H9 (cell line): ENCODE results near the gene KCNK16. TPM values are rescaled to one million over a fixed set of nuclear protein-coding genes. Genes with fewer than 3 reads are reported as not detected.

Source experiments
- DNase-seq: peaks from one replicate; pipeline ENCODE4 v3.0.0-alpha.2; 2017
- H2AFZ ChIP-seq: one replicate; pipeline ENCODE4 v1.6.1; 2013; ENCODE audit warnings: mild to moderate bottlenecking, low read length, control low read depth, moderate library complexity
- H2AK5ac ChIP-seq: 2 replicates; pipeline ENCODE4 v1.6.1; 2013; ENCODE audit warnings: low read length, control low read depth, mixed read lengths; ENCODE audit not compliant: insufficient read length
- H2BK120ac ChIP-seq: one replicate; pipeline ENCODE4 v1.6.1; 2013; ENCODE audit warnings: low read depth, mild to moderate bottlenecking, low read length, control low read depth, inconsistent platforms; ENCODE audit not compliant: poor library complexity, severe bottlenecking
- H2BK12ac ChIP-seq: 2 replicates; pipeline ENCODE4 v1.6.1; 2013; ENCODE audit warnings: low read length, control low read depth, mixed read lengths, low read depth; ENCODE audit not compliant: insufficient read length
- H2BK15ac ChIP-seq: 2 replicates; pipeline ENCODE4 v1.6.1; 2013; ENCODE audit warnings: low read depth, low read length, control low read depth
- H2BK20ac ChIP-seq: one replicate; pipeline ENCODE4 v1.6.1; 2013; ENCODE audit warnings: low read depth, mild to moderate bottlenecking, low read length, control low read depth, inconsistent platforms; ENCODE audit not compliant: poor library complexity, severe bottlenecking
- H2BK5ac ChIP-seq: 2 replicates; pipeline ENCODE4 v1.6.1; 2013; ENCODE audit warnings: low read length, control low read depth, mixed read lengths; ENCODE audit not compliant: insufficient read length
- H3K14ac ChIP-seq: 2 replicates; pipeline ENCODE4 v1.6.1; 2013; ENCODE audit warnings: low read length, control low read depth; ENCODE audit not compliant: insufficient read depth
- H3K18ac ChIP-seq: 2 replicates; pipeline ENCODE4 v1.6.1; 2013; ENCODE audit warnings: low read depth, mild to moderate bottlenecking, mixed read lengths, low read length, control low read depth; ENCODE audit not compliant: insufficient read length
- H3K23ac ChIP-seq: 2 replicates; pipeline ENCODE4 v1.6.1; 2013; ENCODE audit warnings: low read length, control low read depth, mixed read lengths, low read depth; ENCODE audit not compliant: insufficient read length
- H3K23me2 ChIP-seq: 2 replicates; pipeline ENCODE4 v1.6.1; 2013; ENCODE audit warnings: low read depth, mild to moderate bottlenecking, mixed read lengths, low read length, control low read depth; ENCODE audit not compliant: insufficient read length, poor library complexity, severe bottlenecking
- H3K27ac ChIP-seq: 2 replicates; pipeline ENCODE4 v1.5.1; 2013; ENCODE audit warnings: low read length, control low read depth, mixed read lengths, low read depth; ENCODE audit not compliant: insufficient read length
- H3K27me3 ChIP-seq: 2 replicates; pipeline ENCODE4 v1.6.1; 2013; ENCODE audit warnings: low read length, control low read depth, inconsistent platforms; ENCODE audit not compliant: insufficient read depth
- H3K4ac ChIP-seq: 2 replicates; pipeline ENCODE4 v1.6.1; 2013; ENCODE audit warnings: low read depth, mild to moderate bottlenecking, control low read depth, inconsistent platforms, low read length, moderate library complexity
- H3K4me1 ChIP-seq: 2 replicates; pipeline ENCODE4 v1.6.1; 2013; ENCODE audit warnings: low read length, control low read depth, inconsistent platforms; ENCODE audit not compliant: insufficient read depth
- H3K4me2 ChIP-seq: 2 replicates; pipeline ENCODE4 v1.6.1; 2013; ENCODE audit warnings: low read length, control low read depth, mixed read lengths; ENCODE audit not compliant: insufficient read length, insufficient read depth
- H3K56ac ChIP-seq: 2 replicates; pipeline ENCODE4 v1.6.1; 2013; ENCODE audit warnings: low read depth, mild to moderate bottlenecking, mixed read lengths, low read length, control low read depth; ENCODE audit not compliant: insufficient read length
- H3K79me1 ChIP-seq: 2 replicates; pipeline ENCODE4 v1.6.1; 2013; ENCODE audit warnings: low read depth, mild to moderate bottlenecking, moderate library complexity, low read length, control low read depth, inconsistent platforms; ENCODE audit not compliant: insufficient read depth, poor library complexity, severe bottlenecking
- H3K79me2 ChIP-seq: 2 replicates; pipeline ENCODE4 v1.6.1; 2013; ENCODE audit warnings: low read length, control low read depth, inconsistent platforms; ENCODE audit not compliant: insufficient read depth
- H3K9ac ChIP-seq: 2 replicates; pipeline ENCODE4 v1.6.1; 2013; ENCODE audit warnings: low read length, control low read depth, mixed read lengths; ENCODE audit not compliant: insufficient read length; ENCODE audit errors: extremely low read depth
- H3K9me3 ChIP-seq: one replicate; pipeline ENCODE4 v1.6.1; 2013; ENCODE audit warnings: low read depth, low read length, inconsistent platforms; ENCODE audit not compliant: control insufficient read depth
- H3T11ph ChIP-seq: one replicate; pipeline ENCODE4 v1.6.1; 2013; ENCODE audit warnings: mild to moderate bottlenecking, low read length, control low read depth, inconsistent platforms
- H4K20me1 ChIP-seq: one replicate; pipeline ENCODE4 v1.6.1; 2013; ENCODE audit not compliant: control insufficient read depth, insufficient read length, insufficient read depth
- H4K5ac ChIP-seq: 2 replicates; pipeline ENCODE4 v1.6.1; 2013; ENCODE audit warnings: low read depth, mild to moderate bottlenecking, mixed read lengths, low read length, control low read depth; ENCODE audit not compliant: insufficient read length
- H4K8ac ChIP-seq: replicated peaks from 2 replicates; pipeline ENCODE4 v1.6.1; 2013; ENCODE audit warnings: low read length, control low read depth, mixed read lengths, low read depth; ENCODE audit not compliant: insufficient read length
- H4K91ac ChIP-seq: 2 replicates; pipeline ENCODE4 v1.6.1; 2013; ENCODE audit warnings: low read depth, mild to moderate bottlenecking, moderate library complexity, mixed read lengths, low read length, control low read depth; ENCODE audit not compliant: insufficient read length
- H3K27ac Mint-ChIP-seq, 3 experiments: 2 replicates in 2 of 3; 3 replicates in 1 of 3; pipeline ENCODE4 v1.8.0; 2020 to 2021; ENCODE audit warnings: mixed read lengths in 3 of 3, mild to moderate bottlenecking in 1 of 3, moderate library complexity in 1 of 3
- H3K27me3 Mint-ChIP-seq: 2 replicates; pipeline ENCODE4 v1.8.0; 2021; ENCODE audit warnings: low read depth, mild to moderate bottlenecking, moderate library complexity, mixed read lengths
- H3K36me3 Mint-ChIP-seq, 3 experiments: 2 replicates in 2 of 3; 3 replicates in 1 of 3; pipeline ENCODE4 v1.8.0; 2020 to 2021; ENCODE audit warnings: low read depth in 3 of 3, mixed read lengths in 3 of 3; ENCODE audit not compliant: insufficient read depth in 1 of 3
- H3K4me1 Mint-ChIP-seq, 2 experiments: 2 replicates each; pipeline ENCODE4 v1.8.0; 2020; ENCODE audit warnings: mixed read lengths in 2 of 2
- H3K4me3 Mint-ChIP-seq, 2 experiments: 2 replicates in 1 of 2; 3 replicates in 1 of 2; pipeline ENCODE4 v1.8.0; 2020 to 2021; ENCODE audit warnings: mild to moderate bottlenecking in 2 of 2, mixed read lengths in 2 of 2, moderate library complexity in 1 of 2
- H3K9me3 Mint-ChIP-seq, 2 experiments: 2 replicates in 1 of 2; 3 replicates in 1 of 2; pipeline ENCODE4 v1.8.0; 2020; ENCODE audit warnings: mild to moderate bottlenecking in 2 of 2, mixed read lengths in 2 of 2, moderate library complexity in 1 of 2
- CTCF ChIP-seq: fragments of 200-600 bp; sonication (generic); conservative IDR thresholded peaks from 3 replicates; pipeline ENCODE4 v1.8.0; 2021; ENCODE audit warnings: antibody characterized with exemption, mild to moderate bottlenecking
- WGBS: extraction: QIAGEN DNeasy Blood & Tissue Kit; methylation state at CpG from one replicate; pipeline ENCODE4 v1.1.7; 2013; ENCODE audit warnings: missing lambda C conversion rate, low lambda C conversion rate, mixed read lengths; ENCODE audit not compliant: insufficient read length; ENCODE audit errors: extremely low coverage; 5-methylcytosine and 5-hydroxymethylcytosine counted together
- total RNA-seq: library from RNA; stranded (reverse); gene quantifications from 2 replicates; pipeline ENCODE4 v1.2.1, GENCODE V29; 2021

The KCNK16 gene
- total RNA-seq, 1 experiment from 2014 or later = not detected

GRCh38 chr6:39361657-39362486 is 39.4 kb upstream of the KCNK16 start:
- Histone ChIP-seq H4K5ac (no peak overlapping the region), H2BK12ac (no peak overlapping the region), H3K27ac (no peak overlapping the region), H4K8ac (no peak overlapping the region), H2BK5ac (no peak overlapping the region), H4K91ac (no peak overlapping the region), H2AFZ (no peak overlapping the region), H2BK20ac (no peak overlapping the region), H2AK5ac (no peak overlapping the region), H3K56ac (no peak overlapping the region), H3K4me2 (peak overlapping the region; percentile 22), H3K18ac (peak overlapping the region; percentile 25), H3K79me2 (no peaks in the 10 kb centered on the region), H3T11ph (no peak overlapping the region), H3K9ac (no peak overlapping the region), H3K9me3 (no peaks in the 10 kb centered on the region), H3K23me2 (no peaks in the 10 kb centered on the region), H2BK15ac (no peak overlapping the region), H3K4me1 (no peaks in the 10 kb centered on the region), H4K20me1 (no peaks in the 10 kb centered on the region), H2BK120ac (no peak overlapping the region), H3K14ac (no peak overlapping the region; the same call in 1 of the 2 replicates), H3K4ac (no peak overlapping the region), H3K23ac (no peak overlapping the region), H3K79me1 (no peaks in the 10 kb centered on the region), H3K27me3 (no peaks in the 10 kb centered on the region)
- peak; percentile 80 for TF ChIP-seq CTCF
- WGBS = no CpG with 5 or more reads among the region's 21 CpGs
- no peaks in the 10 kb centered on the region for H3K9me3 Mint-ChIP-seq
- DNase-seq = peak; percentile 93
- H3K27ac Mint-ChIP-seq = 0 out of 7 replicates have a peak overlapping the region, but pooled peaks of 1 of the 3 experiments have one; percentile 10
- H3K27me3 Mint-ChIP-seq = peaks cover 15% of the 10 kb centered on the region
- no peaks in the 10 kb centered on the region for H3K36me3 Mint-ChIP-seq
- H3K4me3 Mint-ChIP-seq = no peak overlapping the region
- peaks cover 6 to 13% of the 10 kb centered on the region in 2 experiments for H3K4me1 Mint-ChIP-seq
